ENCODE results near the gene MYL7. TPM values are rescaled to one million over a fixed set of nuclear protein-coding genes. Genes with fewer than 3 reads are reported as not detected.

MYL7 gene
- total RNA-seq, 1 experiment from 2014 or later, result 5.7 TPM

GRCh38 chr7:44122529-44122928, 18.6 kb downstream of the MYL7 start:
- Histone ChIP-seq H3K27ac (ENCODE audit: insufficient read length, low read depth, low read length) (no peak overlapping the region), H4K20me1 (ENCODE audit: control insufficient read depth, insufficient read depth, insufficient read length) (no peaks in the 10 kb centered on the region), H2BK15ac (ENCODE audit: low read depth, low read length) (no peak overlapping the region), H2AFZ (ENCODE audit: low read length) (no peak overlapping the region), H2BK5ac (ENCODE audit: insufficient read length, low read length) (no peak overlapping the region), H3K4ac (ENCODE audit: low read depth, low read length) (no peak overlapping the region), H3K9me3 (ENCODE audit: control insufficient read depth, low read depth, low read length) (no peaks in the 10 kb centered on the region), H2BK120ac (ENCODE audit: low read depth, low read length, poor library complexity, severe bottlenecking) (no peak overlapping the region), H4K8ac (replicated peaks; ENCODE audit: insufficient read length, low read depth, low read length) (no peak overlapping the region), H3K4me2 (ENCODE audit: insufficient read depth, insufficient read length, low read length) (peak overlapping the region; percentile 99), H3K56ac (ENCODE audit: insufficient read length, low read depth, low read length) (no peak overlapping the region), H2BK12ac (ENCODE audit: insufficient read length, low read depth, low read length) (no peak overlapping the region), H3K23me2 (ENCODE audit: insufficient read length, low read depth, low read length, poor library complexity, severe bottlenecking) (peaks cover 11% of the 10 kb centered on the region), H3K18ac (ENCODE audit: insufficient read length, low read depth, low read length) (no peak overlapping the region), H4K5ac (ENCODE audit: insufficient read length, low read depth, low read length) (no peak overlapping the region), H3T11ph (ENCODE audit: low read length) (no peak overlapping the region), H3K14ac (ENCODE audit: insufficient read depth, low read length) (no peak overlapping the region), H3K4me1 (ENCODE audit: insufficient read depth, low read length) (no peaks in the 10 kb centered on the region), H3K79me1 (ENCODE audit: insufficient read depth, low read depth, low read length, poor library complexity, severe bottlenecking) (peaks cover 2% of the 10 kb centered on the region), H3K23ac (ENCODE audit: insufficient read length, low read depth, low read length) (no peak overlapping the region), H4K91ac (ENCODE audit: insufficient read length, low read depth, low read length) (no peak overlapping the region), H2BK20ac (ENCODE audit: low read depth, low read length, poor library complexity, severe bottlenecking) (no peak overlapping the region), H3K27me3 (ENCODE audit: insufficient read depth, low read length) (no peaks in the 10 kb centered on the region), H2AK5ac (ENCODE audit: insufficient read length, low read length) (no peak overlapping the region), H3K79me2 (ENCODE audit: insufficient read depth, low read length) (no peaks in the 10 kb centered on the region; the same call in 1 of the 2 replicates), H3K9ac (ENCODE audit: extremely low read depth, insufficient read length, low read length) (peak overlapping the region; percentile 81)
- Mint-ChIP-seq H3K27me3 (ENCODE audit: low read depth) (peaks cover 27% of the 10 kb centered on the region), H3K9me3 (peaks cover 6% of the 10 kb centered on the region in 2 experiments), H3K27ac (no peak overlapping the region; a peak in 1 of 7 replicates), H3K36me3 (ENCODE audit: insufficient read depth in 1 of 3, low read depth in 3 of 3) (peaks cover 26 to 51% (median 41%) of the 10 kb centered on the region in 3 experiments), H3K4me3 (peak overlapping the region; percentile 70 to 86), H3K4me1 (peaks cover 10 to 12% of the 10 kb centered on the region in 2 experiments)
- no peak for DNase-seq
- TF ChIP-seq, protein P1, sequence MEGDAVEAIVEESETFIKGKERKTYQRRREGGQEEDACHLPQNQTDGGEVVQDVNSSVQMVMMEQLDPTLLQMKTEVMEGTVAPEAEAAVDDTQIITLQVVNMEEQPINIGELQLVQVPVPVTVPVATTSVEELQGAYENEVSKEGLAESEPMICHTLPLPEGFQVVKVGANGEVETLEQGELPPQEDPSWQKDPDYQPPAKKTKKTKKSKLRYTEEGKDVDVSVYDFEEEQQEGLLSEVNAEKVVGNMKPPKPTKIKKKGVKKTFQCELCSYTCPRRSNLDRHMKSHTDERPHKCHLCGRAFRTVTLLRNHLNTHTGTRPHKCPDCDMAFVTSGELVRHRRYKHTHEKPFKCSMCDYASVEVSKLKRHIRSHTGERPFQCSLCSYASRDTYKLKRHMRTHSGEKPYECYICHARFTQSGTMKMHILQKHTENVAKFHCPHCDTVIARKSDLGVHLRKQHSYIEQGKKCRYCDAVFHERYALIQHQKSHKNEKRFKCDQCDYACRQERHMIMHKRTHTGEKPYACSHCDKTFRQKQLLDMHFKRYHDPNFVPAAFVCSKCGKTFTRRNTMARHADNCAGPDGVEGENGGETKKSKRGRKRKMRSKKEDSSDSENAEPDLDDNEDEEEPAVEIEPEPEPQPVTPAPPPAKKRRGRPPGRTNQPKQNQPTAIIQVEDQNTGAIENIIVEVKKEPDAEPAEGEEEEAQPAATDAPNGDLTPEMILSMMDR (conservative IDR thresholded peaks at IDR 0.05), result no peak
- WGBS (ENCODE audit: extremely low coverage, insufficient read length, low lambda C conversion rate), result no CpG with 5 or more reads among the region's 1 CpG

Measured in H9 (cell line).